ENCODE measurements around the gene SRGAP1.

Gene SRGAP1

DNA sequence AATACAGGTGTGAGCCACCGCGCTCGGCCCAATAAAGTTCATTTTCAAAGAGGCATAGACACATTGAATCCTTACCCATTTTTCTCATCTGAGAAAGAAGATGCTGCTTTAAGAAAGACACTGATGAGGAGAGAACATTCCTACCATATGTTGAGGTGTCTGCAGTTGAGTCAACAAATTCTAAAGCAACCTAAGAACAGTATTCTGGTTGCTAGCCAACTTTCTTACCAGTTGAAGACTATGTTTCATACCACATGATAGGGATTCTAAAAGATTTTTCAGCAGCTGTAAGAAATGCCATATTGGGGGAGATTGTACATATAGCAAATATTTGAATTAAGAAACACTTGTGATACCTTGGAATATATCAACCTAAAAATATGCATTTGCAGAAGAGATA, 160.1 kb downstream of the SRGAP1 start:
- TF ChIP-seq CTCF (IDR thresholded peaks at IDR 0.05; ENCODE audit: low read depth, low read length, missing control alignments), result no peak
- no peak for DNase-seq (ENCODE audit: low read depth)
- no peak overlapping the region for H3K4me3 ChIP-seq (ENCODE audit: low read depth, low read length)
- in situ Hi-C loops (cut with HindIII; ENCODE audit: low sequenced_read_pairs), result no loop called here

- no peak for DNase-seq (ENCODE audit: low read depth)
- in situ Hi-C loops (cut with HindIII; ENCODE audit: low sequenced_read_pairs), result no loop called here
These were observed 161.8 kb downstream of the SRGAP1 start for GRCh38 chr12:64006211-64006825.

DNA sequence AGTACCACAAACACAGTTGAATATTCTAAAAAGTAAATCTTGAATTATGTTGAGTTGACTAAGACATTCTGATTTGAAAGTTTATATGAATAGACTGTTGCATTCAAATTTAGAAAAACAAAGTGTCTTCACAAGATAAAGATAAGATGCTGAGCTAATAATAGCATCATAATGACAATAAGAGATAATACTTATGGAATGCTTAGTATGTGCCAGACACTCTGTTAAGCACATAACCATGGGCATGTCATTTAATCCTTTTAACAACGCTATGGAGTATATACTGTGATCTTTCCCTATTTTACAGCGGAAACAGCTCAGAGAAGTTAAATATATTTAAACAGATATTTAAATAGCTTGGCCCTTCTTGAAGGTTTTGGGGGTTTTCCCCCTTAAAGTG, 163.4 kb downstream of the SRGAP1 start:
- no peak for TF ChIP-seq CTCF (IDR thresholded peaks at IDR 0.05; ENCODE audit: low read depth, low read length, missing control alignments)

More at GRCh38 chr12:64006211-64006825, 161.8 kb downstream of the SRGAP1 start:
- TF ChIP-seq CTCF (IDR thresholded peaks at IDR 0.05; ENCODE audit: low read depth, low read length, missing control alignments), result no peak
- H3K4me3 ChIP-seq (ENCODE audit: low read depth, low read length), result no peak overlapping the region

DNA sequence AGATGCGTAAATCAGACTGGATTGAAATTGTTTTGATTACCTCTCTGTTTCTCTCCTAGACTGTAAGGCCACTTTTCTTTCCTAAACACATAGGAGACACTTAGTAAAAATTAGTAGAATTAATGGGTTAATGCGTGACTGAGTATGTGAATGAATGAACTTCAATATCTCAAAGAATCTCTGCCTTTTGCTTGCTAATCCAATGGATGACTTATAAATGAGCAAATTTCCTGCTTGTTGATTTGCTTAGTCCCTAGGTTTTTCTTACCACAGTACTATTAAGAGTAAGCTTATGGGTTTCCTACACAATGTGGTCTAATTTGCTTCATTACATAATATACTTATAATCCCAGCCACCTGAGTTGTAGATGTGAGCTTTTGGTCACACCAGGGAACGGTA, 164.1 kb downstream of the SRGAP1 start:
- no peak for TF ChIP-seq CTCF (IDR thresholded peaks at IDR 0.05; ENCODE audit: low read depth, low read length, missing control alignments)
- in situ Hi-C loops (cut with HindIII; ENCODE audit: low sequenced_read_pairs), result no loop called here
- no peak for DNase-seq (ENCODE audit: low read depth)
- H3K4me3 ChIP-seq (ENCODE audit: low read depth, low read length), result no peak overlapping the region

More for the DNA sequence above, 163.4 kb downstream of the SRGAP1 start:
- no peak overlapping the region for H3K4me3 ChIP-seq (ENCODE audit: low read depth, low read length)
- no peak for DNase-seq (ENCODE audit: low read depth)
- in situ Hi-C loops (cut with HindIII; ENCODE audit: low sequenced_read_pairs), result no loop called here

- H3K4me3 ChIP-seq (ENCODE audit: low read depth, low read length), result no peak overlapping the region
- TF ChIP-seq CTCF (IDR thresholded peaks at IDR 0.05; ENCODE audit: low read depth, low read length, missing control alignments), result no peak
- in situ Hi-C loops (cut with HindIII; ENCODE audit: low sequenced_read_pairs), result no loop called here
- no peak for DNase-seq (ENCODE audit: low read depth)
These were observed 165.0 kb downstream of the SRGAP1 start for GRCh38 chr12:64009321-64010068.

GRCh38 chr12:64010069-64010686, 165.7 kb downstream of the SRGAP1 start:
- no peak for TF ChIP-seq CTCF (IDR thresholded peaks at IDR 0.05; ENCODE audit: low read depth, low read length, missing control alignments)
- in situ Hi-C loops (cut with HindIII; ENCODE audit: low sequenced_read_pairs), result no loop called here
- peak; percentile 42 for DNase-seq (ENCODE audit: low read depth)
- H3K4me3 ChIP-seq (ENCODE audit: low read depth, low read length), result no peak overlapping the region

Data from astrocyte of the cerebellum (primary cell).